GM19238 (cell line): ENCODE results near the gene RSU1.
A peak's percentile ranks its signal among the peaks of the same experiment; 100 is the strongest.
"Not testable (repeated sequence)": the region's sequence is repeated elsewhere in the genome, so short reads cannot be mapped to it uniquely, and the experiment has no call there.

Experiments
- DNase-seq: peaks from one replicate; pipeline ENCODE4 v3.0.0; 2011; ENCODE audit warnings: low spot score; ENCODE audit not compliant: insufficient read length

Gene RSU1

GRCh38 chr10:16780338-16780880 lies 36.8 kb downstream of the RSU1 start:
- no peak for DNase-seq

GRCh38 chr10:16779384-16779915 lies 37.8 kb downstream of the RSU1 start:
- no peak for DNase-seq

GRCh38 chr10:16777473-16778370 lies 39.5 kb downstream of the RSU1 start:
- peak; percentile 32 for DNase-seq

GRCh38 chr10:16776896-16777295 lies 40.3 kb downstream of the RSU1 start:
- DNase-seq: no peak

GRCh38 chr10:16773334-16773733 lies 43.9 kb downstream of the RSU1 start:
- no peak for DNase-seq

- DNase-seq: no peak
Observed at GRCh38 chr10:16770670-16771069, 46.6 kb downstream of the RSU1 start.

- no peak for DNase-seq
Observed at GRCh38 chr10:16770141-16770540, 47.1 kb downstream of the RSU1 start.

GRCh38 chr10:16769331-16769730 lies 47.9 kb downstream of the RSU1 start:
- no peak for DNase-seq

GRCh38 chr10:16768702-16769101 lies 48.5 kb downstream of the RSU1 start:
- DNase-seq: no peak

GRCh38 chr10:16765509-16766375 lies 51.5 kb downstream of the RSU1 start:
- DNase-seq: no peak

GRCh38 chr10:16761300-16761699 lies 55.9 kb downstream of the RSU1 start:
- DNase-seq: no peak

GRCh38 chr10:16756561-16757221 lies 60.5 kb downstream of the RSU1 start:
- no peak for DNase-seq

GRCh38 chr10:16754765-16755164 lies 62.5 kb downstream of the RSU1 start:
- DNase-seq: no peak

GRCh38 chr10:16752849-16753248 lies 64.4 kb downstream of the RSU1 start:
- not testable (repeated sequence) for DNase-seq

GRCh38 chr10:16752099-16752498 lies 65.1 kb downstream of the RSU1 start:
- no peak for DNase-seq

GRCh38 chr10:16751244-16751643 lies 66.0 kb downstream of the RSU1 start:
- no peak for DNase-seq

GRCh38 chr10:16750461-16750860 lies 66.8 kb downstream of the RSU1 start:
- DNase-seq: no peak

- DNase-seq: no peak
Observed at GRCh38 chr10:16748749-16749148, 68.5 kb downstream of the RSU1 start.

- no peak for DNase-seq
Observed at GRCh38 chr10:16746856-16747255, 70.4 kb downstream of the RSU1 start.

GRCh38 chr10:16745061-16745460 lies 72.2 kb downstream of the RSU1 start:
- no peak for DNase-seq
